GM12891 (cell line): ENCODE data around the gene ZDHHC19.
A peak's percentile ranks its signal among the peaks of the same experiment; 100 is the strongest.
"Not testable (repeated sequence)": the region's sequence is repeated elsewhere in the genome, so short reads cannot be mapped to it uniquely, and the experiment has no call there.

ENCODE experiments used
- DNase-seq: peaks from one replicate; pipeline ENCODE4 v3.0.0; 2011; ENCODE audit warnings: low spot score; ENCODE audit not compliant: insufficient read length
- FAIRE-seq: peaks from 2 replicates; lab custom pipeline; 2011; peaks lifted over from hg19 to GRCh38; lab: Jason Lieb, UNC
- PAX5 ChIP-seq: IDR thresholded peaks from 2 replicates; pipeline ENCODE4 v1.6.1; 2011; ENCODE audit warnings: low read length, moderate library complexity, mild to moderate bottlenecking; ENCODE audit not compliant: insufficient read depth, severe bottlenecking
- POLR2A ChIP-seq: IDR thresholded peaks from 2 replicates; pipeline ENCODE4 v1.6.1; 2011; ENCODE audit warnings: low read depth, low read length, control low read depth
- POLR2AphosphoS5 ChIP-seq: IDR thresholded peaks from 2 replicates; pipeline ENCODE4 v1.6.1; 2011; ENCODE audit warnings: low read depth, low read length, control low read depth
- POU2F2 ChIP-seq: IDR thresholded peaks from 2 replicates; pipeline ENCODE4 v1.6.1; 2011; ENCODE audit warnings: low read depth, mild to moderate bottlenecking, control low read depth, low read length, moderate library complexity
- SPI1 ChIP-seq: IDR thresholded peaks from 2 replicates; pipeline ENCODE4 v1.6.1; 2011; ENCODE audit warnings: low read depth, low read length, control low read depth
- TAF1 ChIP-seq: IDR thresholded peaks from 2 replicates; pipeline ENCODE4 v1.6.1; 2011; ENCODE audit warnings: low read depth, low read length, control low read depth

The ZDHHC19 gene

DNA sequence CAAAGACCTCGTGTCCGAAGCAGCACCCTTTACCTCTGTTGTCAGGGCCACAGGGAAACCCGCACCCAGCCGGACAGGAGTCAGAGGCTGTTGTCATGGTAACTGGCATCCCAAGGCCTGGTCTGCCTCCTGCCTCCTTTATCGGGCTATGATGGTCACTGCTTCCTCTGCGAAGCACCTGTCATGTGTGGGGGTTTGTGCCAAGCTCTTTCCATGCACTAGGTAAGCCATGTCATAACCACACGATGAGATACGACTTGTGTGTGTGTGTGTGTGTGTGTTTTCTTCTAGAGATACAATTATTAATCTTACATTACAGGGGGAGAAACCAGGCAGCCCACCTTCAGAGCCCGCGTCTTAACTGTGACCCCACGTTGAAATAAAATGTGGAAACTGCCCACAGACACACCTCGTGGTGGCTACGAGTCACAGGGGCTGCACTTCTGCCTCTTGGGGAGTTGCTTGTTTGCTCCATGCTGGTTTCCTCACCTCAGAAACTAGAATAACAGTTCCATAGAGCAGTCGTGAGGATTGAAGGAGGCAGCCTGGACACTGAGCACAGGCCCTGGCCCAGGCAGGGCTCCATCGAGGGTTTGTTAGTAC, 18.0 kb downstream of the ZDHHC19 start:
- no peak for DNase-seq
- no peak for FAIRE-seq

DNA sequence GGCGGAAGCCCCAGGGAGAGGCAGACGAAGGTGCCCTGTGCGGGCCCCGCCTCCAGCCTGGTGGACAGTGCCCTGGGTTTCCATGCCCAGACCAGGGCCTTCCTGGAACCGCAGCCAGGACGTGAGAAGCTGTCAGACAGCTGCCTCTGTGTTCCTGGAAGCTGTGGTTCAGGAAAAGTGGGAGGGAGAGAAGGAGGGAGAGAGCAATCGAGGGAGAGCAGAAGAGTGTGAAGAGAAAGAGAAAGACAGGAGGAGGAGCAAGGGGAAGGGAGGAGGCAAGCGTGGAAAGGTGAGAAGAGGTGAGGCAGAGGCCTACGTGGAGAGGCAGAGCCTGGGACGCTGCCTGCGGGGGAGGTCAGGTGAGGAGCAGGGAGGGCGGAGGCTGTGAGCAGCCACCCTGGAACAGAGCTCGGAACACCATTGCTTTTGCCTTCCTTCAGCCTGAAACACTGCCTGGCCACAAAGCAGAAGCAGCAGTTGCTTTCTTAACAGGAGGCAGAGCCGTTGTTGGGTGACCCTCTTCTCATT, 18.6 kb downstream of the ZDHHC19 start:
- TF ChIP-seq POLR2A: 0 out of 2 replicates have a peak, but pooled peaks have one; percentile 55
- no peak; the same call in 1 of the 2 replicates for TF ChIP-seq SPI1
- TF ChIP-seq POU2F2: no peak
- FAIRE-seq: peak; percentile 87
- no peak for DNase-seq

More for the DNA sequence above, 18.0 kb downstream of the ZDHHC19 start:
- no peak for TF ChIP-seq SPI1
- no peak for TF ChIP-seq TAF1
- TF ChIP-seq POLR2AphosphoS5: no peak
- TF ChIP-seq POU2F2: no peak
- TF ChIP-seq POLR2A: no peak
- TF ChIP-seq PAX5: no peak

DNA sequence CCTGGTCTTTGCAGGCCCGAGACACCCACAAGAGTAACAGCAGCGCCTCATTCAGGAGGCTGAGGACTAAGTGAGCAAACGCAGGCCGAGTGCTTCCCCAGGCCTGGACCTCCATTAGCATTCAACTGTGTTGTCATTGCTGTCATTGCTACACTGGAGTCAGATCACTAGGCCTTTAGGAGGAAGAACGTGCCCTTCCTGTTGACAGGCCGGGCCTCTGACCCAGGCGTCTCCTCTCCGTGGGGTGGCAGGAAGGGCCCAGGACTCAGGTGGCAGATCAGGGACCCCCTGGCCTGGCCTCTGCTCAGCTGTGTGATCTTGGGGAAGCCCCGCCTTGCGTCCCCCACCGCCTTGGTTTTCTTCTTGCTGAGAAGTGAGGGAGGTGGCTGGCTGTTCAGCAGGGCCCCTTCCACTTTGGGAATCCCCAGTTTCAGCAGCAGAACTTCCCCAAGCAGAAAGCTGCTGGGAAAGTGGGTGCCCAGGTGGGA, 19.1 kb downstream of the ZDHHC19 start:
- no peak for DNase-seq
- FAIRE-seq: peak; percentile 65

DNA sequence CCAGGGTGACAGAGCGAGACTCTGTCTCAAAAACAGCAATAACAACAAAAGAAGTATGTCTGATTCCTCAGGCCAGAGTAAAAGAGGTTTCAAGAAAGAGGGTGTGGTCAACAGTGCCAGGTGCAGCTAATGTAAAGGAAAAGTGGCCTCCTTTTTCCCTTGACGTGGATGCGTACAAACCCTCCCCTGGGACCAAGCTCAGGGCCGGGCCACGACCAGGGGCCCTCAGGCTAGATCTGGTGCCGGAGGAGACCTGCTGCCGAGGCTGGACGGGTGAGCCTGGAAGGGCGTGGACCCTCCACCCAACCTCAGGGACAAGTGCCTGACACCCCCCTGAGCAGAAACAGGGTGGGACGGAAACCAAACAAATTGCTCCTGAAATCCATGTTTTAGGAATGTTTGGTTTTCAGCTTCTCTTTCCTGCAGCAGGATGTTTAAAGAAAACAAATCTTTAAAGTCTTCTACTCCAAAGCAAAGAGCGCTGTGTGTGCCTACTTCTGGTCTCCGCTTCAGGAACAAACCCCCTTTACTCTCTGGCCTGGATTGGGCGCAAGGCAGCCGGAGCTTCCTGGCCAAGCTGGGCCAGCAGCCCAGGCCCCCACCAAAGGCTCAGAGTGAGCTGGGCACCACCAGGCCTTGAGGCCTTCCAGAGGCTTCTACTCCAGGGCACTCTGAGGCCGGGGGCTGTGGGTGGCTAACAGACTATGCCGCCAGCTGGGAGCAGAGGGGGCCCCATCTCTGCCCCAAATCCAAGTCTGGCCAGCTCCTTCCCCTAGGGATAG, 21.4 kb downstream of the ZDHHC19 start:
- DNase-seq: no peak
- TF ChIP-seq SPI1 (no peak), POU2F2 (no peak), POLR2AphosphoS5 (no peak)
- FAIRE-seq: no peak

More for the DNA sequence above, 19.1 kb downstream of the ZDHHC19 start:
- peak; percentile 47; the same call in 1 of the 2 replicates for TF ChIP-seq POLR2A
- 0 out of 2 replicates have a peak, but pooled peaks have one; percentile 26 for TF ChIP-seq TAF1
- TF ChIP-seq POU2F2: no peak

DNA sequence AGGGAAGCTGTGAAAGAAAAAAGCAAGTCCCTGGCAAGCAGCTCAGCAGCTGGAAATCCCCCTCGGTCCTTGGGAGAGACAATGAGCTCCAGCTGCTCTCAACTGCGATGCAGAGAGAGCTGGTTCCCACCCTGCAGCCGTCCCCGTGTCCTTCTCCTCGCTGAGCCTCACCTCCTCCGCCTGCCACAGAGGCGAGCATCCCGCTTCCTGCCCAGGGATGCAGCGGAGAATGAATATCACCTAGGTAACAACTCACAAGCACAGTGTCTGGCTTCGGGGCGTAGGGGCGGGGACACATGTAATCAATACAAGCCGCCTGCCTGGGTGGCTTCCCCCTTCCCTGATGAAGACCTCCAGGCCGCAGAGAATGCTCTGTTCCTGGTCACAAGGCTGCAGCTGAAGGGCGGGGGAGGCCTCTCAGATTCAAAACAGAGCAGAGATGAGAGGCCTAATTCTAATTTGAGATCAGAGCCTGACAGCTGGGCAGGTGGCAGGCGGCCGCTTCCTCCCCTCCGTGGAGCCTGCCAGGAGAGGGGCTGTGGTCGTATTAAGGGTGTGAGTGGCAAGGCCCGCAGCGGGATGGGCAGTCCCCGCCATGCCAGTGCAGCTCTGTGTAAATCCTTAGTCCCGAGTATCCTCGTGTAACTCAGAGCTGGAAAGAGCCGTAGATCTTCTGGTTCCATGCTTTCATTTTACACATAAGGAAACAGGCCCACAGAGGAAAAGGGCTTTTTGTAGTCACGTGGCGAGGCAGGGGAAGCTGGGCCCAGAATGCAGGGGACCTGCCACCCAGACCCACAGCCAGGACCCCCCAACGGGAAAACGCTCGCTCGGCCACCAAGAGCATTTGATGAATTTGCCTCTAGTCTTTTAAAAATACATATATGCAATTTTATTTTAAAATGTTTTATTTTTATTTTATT, 24.3 kb downstream of the ZDHHC19 start:
- DNase-seq (no peak), FAIRE-seq (peak; percentile 43)
- TF ChIP-seq POLR2A (no peak), SPI1 (peak; percentile 36; the same call in 1 of the 2 replicates), POLR2AphosphoS5 (peak; percentile 46; the same call in 1 of the 2 replicates), PAX5 (no peak), POU2F2 (no peak), TAF1 (no peak)

DNA sequence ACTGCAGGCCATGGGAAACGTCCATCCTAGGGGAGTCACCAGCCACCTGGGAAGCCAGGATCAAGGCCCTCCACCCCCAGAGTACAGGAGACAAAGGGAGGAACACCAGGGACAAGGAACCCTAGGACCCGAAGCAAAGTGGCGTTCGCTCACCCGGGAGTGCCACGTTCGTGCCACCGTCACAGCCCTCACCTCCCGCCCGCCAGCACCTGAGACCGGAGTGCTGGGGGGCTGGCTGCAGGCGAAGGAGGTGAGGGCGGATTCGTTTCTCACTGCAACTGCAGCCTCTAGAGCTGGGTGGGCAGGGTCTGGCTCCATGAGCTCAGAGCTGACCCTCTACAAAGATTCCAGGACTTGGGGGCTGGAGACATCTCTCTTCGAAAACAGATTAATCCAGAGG, 26.3 kb downstream of the ZDHHC19 start:
- DNase-seq: no peak
- TF ChIP-seq SPI1: no peak
- no peak for TF ChIP-seq POLR2AphosphoS5
- no peak for TF ChIP-seq POU2F2
- no peak for TF ChIP-seq TAF1
- no peak for TF ChIP-seq POLR2A
- TF ChIP-seq PAX5: no peak
- no peak for FAIRE-seq

DNA sequence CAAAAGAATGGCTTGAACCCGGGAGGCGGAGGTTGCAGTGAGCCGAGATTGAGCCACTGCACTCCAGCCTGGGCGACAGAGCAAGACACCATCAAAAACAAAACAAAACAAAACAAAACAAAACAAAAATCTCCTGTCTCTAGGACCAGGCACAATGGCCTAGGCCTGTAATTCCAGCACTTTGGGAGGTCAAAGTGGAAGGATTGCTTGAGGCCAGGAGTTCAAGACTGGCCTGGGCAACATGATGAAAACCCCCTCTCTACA, 27.1 kb downstream of the ZDHHC19 start:
- not testable (repeated sequence) for DNase-seq, FAIRE-seq

DNA sequence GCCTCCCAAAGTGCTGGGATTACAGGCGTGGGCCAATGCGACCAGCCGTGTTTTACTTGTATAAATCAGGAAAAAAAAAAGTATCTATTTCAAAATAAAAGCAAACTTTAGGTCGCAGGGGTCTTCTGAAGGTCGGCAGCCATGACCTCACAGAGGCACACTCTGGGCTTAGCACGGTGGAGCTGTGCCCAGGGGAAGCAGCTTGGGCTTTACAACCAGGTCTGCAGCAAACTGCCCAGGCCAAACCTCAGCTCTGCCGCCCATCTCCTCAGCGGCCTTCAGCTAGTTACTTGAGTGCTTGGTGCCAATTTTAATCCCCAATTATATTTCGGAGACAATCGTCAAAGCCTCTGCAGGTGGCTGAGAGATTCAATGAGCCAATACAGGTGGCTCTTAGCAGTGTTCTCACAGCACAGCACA, 30.1 kb downstream of the ZDHHC19 start:
- DNase-seq (no peak), FAIRE-seq (peak; percentile 20)
- TF ChIP-seq POLR2AphosphoS5 (no peak), PAX5 (no peak), POU2F2 (no peak), TAF1 (no peak), POLR2A (no peak), SPI1 (no peak)

DNA sequence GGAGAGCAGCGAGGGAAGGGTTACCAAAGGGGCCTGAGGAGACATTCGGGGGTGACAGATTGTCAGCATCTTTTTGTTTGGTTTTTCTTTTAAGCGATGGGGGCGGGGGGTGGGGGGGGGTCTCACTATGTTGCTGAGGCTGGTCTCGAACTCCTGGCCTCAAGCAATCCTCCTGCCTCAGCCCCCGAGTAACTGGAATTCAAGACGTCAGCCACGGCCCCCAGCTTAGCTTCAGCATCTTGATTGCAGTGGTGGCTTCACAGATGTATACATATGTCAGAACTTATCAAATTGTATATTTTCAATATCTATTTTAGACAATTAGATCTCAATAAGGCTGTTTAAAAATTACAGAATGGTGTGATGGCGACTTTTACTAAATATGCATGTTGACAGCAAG, 30.9 kb downstream of the ZDHHC19 start:
- FAIRE-seq (no peak), DNase-seq (no peak)
- TF ChIP-seq POLR2A (no peak), TAF1 (no peak), POU2F2 (no peak), POLR2AphosphoS5 (no peak), PAX5 (no peak), SPI1 (no peak)
